HG02763 (cell line): Measurements from ENCODE around the gene LZTS2.

Source experiments
- ATAC-seq: cut with Tn5 transposase; IDR thresholded peaks from one replicate; pipeline ENCODE4 v1.9.1; 2021; ENCODE audit warnings: mild to moderate bottlenecking, moderate library complexity; ENCODE audit not compliant: unreplicated experiment

Gene LZTS2

DNA sequence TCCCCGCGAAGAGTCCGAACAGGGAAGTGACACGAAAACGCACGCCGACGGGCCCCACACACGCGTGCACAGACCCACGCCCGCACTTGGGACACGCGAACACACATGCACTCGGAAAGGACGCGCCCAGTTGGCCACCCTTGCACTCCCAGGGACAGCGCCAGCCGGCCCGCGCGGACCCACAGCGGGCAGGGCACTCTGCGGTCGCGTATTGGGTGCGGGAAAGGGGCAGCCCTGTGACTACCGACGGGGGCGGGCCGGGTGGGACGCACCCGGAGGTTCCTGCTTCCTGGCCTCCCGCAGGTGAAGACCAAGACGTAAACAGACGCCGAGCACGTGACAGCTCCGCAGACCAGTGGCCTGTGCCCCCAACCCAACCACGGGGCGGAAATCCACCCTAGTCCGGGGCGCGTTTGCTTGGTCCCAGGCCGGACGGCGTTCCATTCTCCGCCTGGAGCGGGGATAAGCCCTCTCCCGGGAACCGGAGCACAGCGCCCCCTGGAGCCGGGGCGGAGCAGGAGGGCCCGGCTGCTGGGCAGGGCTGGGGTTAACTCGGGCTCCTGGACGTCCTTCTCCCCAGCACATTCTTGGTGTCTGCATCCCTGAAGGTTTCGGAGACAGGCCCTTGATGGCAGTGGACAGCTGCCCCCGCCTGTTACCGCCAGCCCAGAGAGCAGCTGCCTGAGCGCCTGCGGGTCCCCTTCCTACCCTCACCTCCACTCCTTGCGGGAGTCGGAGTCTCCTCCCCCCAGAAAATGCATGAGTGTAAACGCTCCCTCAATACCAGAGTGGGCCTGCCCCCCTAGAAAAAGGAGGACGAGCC, 2.0 kb upstream of the LZTS2 start:
- peak; percentile 33 for ATAC-seq

DNA sequence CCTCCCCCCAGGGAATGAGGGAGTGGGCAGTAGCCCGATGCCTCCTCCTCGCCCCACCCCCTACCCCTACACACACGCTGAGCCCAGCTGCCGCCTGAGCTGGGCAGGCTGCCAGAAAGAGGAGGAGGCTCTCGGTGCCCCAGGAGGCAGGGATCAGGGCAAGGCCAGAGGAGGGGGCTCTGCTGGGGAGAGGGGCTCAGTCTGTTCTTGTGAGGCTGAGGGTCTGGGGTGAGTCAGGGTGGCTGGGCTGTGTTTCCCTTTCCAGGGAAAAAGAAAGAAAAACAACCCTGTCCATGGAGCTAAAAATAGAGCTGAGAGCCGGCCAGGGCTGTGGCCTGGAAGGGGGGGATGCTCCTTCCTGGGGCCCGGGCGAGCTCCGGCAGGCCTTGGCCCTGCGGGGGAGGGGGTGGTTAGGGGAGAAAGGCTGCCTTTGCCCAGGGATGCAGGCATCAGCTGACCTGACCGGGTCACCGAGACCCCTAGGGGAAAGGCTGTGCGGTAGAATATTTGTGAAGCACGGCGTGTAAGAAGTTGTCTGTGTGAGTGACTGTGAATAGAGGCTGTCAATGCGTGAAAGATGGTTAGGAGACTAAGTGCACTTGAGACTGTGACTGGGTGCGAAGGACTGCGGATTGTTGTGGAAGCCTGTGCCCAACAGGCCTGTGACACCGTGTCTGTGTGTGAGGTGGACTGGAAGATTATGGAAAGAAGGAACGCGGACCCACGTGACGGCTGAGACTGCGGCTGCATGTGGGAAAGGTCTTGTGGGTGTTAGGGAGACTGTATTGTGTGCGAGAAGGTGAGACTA, 1.2 kb upstream of the LZTS2 start:
- peak; percentile 31 for ATAC-seq

DNA sequence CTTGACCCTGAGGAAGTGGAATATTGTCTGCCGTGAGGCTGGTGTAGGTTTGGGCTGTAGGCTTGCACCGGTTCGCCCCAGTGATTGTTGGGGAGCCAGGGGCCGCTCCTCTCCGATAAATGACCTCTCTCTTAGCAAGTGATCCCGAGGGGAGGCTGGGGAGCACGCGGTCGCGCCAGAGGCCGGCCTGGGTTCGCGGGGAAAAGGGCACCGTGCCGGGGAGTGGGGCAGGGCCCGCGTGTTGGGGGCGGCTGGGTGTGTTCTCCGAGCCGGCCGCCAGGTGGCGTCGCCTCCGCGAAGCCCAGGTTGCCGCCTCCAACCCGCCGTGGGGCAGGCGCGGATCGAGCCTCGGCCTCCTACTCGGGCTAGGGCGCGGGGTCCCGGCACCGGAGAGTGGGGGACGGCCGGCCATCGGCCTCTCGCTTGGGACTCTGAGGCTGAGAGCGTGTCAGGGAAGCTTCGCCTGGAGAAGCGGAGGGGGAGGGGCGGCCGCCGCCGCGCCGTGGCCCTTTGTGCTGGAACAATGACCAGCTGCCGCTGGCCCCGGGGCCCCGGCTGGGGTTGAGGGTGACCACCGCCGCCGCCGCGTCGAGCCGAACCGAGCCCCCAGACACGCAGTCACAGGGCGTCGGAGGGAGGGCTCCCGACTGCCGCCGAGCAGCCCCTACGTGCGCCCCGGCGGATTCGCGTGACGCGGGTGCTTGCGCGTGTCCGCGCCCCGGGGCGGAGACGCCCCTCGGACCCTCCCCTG, 442 bp upstream of the LZTS2 start:
- ATAC-seq = peak; percentile 38

DNA sequence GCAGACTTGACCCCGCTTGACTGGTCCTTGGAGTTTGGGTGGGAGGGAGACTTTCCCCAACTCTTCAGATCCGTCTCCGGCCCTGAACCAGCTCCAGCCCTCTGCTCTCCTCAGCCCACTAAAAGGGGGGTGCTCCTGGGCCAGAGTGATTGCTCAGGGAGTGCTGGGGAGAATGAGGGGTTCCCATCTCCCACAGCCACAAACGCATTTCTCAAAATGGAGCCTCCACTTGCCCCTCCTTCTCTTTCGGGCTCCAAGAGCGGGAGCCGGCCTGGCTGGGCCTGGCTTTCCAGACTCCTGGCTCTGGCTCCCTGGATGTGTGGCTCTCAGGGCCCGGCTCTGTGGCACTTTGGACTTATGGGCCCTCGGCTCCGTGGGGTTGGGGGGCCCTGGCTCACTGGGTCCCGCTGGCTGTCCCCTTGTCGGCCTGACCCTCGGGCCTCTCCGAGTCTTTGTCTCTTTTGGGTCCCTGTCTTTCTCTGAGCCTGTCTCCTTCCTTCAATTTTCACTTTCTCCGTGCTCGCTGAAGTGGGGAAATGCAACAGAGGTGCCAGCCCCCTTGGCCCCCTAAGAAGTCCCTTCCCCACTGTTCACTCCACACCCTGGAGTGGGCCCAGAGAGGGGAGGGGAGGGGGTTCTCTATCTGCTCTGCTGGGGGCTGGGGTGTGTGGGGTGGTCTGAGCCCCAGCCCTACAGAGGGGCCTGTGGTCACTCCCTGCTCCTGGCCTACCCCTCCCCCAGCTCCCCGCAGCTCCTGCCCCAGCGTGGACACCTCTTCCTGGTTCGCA, 713 bp downstream of the LZTS2 start:
- ATAC-seq = no peak

DNA sequence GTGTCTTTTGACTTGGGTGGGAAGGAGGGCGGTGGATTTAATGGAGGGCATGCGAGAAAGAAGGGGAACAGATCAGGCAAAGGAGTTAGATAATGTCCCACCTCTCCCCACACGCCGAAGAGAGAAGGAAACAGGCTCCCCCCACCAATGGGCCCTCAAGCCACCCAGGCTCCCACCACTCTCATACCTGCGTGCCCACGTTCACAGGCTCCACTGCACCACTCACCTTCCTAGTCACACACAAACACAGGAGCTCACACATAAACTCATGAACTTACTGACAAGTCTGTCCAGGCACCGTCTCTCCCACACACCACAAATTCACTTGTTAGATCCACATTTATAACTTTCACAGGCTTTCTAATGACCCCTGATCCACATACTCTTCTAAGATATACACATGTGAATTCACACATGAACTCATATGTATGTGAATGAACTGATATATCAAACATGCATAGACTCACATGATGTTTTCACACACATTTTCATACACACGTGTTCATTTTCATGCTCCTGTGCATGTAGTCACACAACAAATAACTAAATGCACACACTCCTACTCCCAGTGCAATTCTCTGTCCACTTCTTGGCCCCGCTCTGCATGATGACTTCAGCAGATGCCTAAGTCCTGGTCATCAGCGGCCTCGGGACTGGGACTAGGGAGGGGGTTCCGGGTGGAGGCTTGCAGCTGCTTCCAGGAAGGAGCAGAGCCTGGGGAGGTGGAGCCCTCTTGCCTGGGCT, 1.5 kb downstream of the LZTS2 start:
- no peak for ATAC-seq

DNA sequence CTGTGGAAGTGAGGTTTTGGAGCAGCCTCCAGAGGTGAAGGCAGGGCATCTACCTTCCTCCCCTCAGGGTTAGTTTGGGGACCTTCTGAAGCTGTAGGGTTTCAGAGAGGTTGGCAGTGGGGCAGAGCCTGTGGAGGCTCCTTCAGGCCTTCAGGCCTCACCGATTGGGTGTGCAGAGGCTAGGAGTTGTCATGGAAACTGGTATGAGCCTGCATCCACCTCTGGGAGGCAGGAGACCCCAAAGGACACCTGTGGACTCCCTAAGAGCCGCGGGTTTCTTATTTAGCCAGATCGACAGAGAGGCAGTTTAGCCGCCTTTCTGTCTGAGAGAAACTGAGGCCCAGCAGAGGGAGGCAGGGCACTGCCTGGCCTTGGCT, 2.0 kb downstream of the LZTS2 start:
- ATAC-seq = no peak

DNA sequence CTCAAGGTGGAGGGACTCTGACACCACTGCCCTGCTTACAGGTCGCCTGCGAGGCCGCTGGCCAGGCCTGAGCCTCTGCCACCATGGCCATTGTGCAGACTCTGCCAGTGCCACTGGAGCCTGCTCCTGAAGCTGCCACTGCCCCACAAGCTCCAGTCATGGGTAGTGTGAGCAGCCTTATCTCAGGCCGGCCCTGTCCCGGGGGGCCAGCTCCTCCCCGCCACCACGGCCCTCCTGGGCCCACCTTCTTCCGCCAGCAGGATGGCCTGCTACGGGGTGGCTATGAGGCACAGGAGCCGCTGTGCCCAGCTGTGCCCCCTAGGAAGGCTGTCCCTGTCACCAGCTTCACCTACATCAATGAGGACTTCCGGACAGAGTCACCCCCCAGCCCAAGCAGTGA, 2.8 kb downstream of the LZTS2 start:
- ATAC-seq = no peak

DNA sequence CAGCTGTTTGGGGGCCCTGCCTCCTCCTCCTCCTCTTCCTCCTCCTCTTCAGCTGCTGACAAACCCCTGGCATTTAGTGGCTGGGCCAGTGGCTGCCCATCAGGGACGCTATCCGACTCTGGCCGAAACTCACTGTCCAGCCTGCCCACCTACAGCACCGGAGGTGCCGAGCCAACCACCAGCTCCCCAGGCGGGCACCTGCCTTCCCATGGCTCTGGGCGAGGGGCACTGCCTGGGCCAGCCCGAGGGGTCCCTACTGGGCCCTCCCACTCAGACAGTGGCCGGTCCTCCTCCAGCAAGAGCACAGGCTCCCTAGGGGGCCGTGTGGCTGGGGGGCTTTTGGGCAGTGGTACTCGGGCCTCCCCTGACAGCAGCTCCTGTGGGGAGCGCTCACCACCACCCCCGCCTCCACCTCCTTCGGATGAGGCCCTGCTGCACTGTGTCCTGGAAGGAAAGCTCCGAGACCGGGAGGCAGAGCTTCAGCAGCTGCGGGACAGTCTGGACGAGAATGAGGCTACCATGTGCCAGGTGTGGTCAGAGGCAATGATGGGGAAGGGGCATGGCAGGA, 4.1 kb downstream of the LZTS2 start:
- no peak for ATAC-seq

DNA sequence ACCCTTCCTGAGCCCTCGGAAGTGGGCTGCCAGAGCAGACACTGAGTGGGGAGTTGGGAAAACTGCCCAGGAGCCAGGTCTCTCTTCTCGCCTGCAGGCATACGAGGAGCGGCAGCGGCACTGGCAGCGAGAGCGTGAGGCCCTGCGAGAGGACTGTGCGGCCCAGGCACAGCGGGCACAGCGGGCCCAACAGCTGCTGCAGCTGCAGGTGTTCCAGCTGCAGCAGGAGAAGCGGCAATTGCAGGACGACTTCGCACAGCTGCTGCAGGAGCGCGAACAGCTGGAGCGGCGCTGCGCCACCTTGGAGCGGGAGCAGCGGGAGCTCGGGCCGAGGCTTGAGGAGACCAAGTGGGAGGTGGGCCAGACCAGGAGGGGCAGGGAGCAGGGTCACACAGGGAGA, 5.8 kb downstream of the LZTS2 start:
- no peak for ATAC-seq

DNA sequence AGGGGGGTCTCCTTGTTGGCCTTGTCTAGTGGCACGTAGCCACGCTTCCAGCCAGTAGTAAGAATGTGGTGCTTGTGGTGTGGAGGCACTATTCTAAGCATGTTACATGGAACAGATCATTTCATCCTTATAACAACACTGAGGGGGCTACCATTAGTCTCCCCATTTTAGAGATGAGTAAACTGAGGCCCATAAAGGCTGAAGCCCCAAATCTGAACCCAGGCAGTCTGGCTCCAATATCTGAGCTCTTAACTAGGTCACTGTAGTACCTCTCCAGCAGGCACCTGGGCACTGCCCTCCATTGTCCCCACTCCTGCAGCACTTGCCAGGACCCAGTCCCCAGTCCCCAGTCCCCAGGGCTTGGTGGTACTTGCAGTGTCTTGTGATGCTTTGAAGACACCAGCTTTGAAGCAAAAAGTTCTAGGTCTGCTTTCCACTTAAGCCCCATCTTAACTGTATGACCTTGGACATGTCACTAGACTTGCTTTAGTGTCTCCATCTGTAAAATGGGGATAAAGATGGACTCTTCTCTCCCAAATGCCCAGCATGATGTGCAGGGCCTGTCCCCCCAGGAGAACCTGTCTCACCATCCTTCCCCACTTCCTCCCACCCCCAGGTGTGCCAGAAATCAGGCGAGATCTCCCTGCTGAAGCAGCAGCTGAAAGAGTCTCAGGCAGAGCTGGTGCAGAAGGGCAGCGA, 6.4 kb downstream of the LZTS2 start:
- no peak for ATAC-seq

DNA sequence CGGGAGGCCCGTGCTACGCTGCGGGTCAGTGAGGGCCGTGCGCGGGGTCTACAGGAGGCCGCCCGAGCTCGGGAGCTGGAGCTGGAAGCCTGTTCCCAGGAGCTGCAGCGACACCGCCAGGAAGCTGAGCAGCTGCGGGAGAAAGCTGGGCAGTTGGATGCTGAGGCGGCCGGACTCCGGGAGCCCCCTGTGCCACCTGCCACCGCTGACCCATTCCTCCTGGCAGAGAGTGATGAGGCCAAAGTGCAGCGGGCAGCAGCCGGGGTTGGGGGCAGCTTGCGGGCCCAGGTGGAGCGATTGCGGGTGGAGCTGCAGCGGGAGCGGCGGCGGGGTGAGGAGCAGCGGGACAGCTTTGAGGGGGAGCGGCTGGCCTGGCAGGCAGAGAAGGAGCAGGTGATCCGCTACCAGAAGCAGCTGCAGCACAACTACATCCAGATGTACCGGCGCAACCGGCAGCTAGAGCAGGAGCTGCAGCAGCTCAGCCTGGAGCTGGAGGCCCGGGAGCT, 7.0 kb downstream of the LZTS2 start:
- no peak for ATAC-seq

DNA sequence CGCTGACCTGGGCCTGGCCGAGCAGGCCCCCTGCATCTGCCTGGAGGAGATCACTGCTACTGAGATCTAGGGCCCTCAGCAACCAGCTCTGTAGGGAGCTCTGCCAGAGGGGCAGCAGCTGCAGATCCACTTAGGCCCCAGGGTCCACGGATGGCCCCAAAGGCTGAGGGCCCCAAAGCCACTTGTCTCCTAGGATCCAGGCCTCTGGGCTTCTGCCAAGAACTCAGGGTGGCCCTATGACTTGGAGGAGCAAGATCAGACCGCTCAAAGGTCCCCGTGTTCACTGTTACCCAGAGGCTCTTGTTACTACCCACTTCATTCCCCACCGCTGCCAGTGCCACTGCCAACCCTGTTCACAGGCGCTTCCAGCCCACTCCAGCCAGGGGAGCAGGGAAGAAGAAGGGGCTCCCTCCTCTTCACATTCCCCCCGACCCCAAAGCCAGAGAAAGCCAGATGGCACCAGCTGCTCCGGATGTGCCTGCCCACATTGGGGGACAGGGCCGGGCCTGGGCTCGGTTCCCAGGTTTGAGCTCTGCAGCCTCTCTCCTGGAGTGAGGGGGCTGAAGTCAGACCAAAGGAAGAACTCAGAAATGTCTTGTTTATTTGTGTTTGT, 7.6 kb downstream of the LZTS2 start:
- no peak for ATAC-seq

DNA sequence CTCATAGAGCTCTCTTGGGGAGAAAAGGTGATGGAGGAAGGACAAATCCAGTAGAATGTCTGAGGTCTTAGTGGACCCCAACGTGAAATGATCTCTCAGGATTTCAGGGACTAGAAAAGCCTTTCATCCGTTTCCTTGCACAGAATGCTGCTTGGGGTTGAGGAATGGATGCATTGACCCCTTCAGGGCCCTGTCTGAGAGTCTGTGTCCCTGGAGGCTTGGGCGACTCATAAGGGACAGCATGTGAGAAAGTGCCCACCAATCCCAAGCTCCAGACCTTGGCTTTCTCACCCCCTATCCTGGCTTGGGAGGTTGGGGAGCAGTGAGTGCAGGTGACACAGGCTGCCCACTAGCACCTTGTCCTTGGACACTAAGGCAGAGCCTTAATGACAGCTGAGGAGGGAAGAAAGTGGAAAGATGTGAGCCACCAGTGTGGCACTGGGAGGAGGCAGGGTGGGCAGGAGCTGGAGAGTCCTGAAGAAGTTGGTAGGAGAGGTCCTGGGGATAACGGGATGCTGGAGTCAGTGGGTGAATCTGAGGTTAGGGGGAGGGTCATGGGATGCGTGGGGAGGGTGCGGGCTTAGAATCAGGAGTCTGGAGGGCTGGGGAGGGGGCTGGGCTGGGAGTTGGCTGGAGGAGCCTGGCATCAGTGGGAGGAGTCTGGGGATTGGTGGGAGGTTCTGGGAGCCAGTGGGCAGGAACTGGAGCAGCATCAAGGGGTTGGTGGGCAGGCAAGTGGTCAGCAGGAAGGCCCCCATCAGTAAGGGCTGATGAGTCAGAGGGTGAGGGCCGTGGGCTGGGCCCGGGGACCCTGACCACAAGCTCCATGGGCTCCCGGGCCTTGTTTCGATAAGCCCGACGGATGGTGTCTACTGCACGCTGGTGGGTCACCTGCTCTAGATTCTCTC, 8.6 kb downstream of the LZTS2 start:
- ATAC-seq = no peak

DNA sequence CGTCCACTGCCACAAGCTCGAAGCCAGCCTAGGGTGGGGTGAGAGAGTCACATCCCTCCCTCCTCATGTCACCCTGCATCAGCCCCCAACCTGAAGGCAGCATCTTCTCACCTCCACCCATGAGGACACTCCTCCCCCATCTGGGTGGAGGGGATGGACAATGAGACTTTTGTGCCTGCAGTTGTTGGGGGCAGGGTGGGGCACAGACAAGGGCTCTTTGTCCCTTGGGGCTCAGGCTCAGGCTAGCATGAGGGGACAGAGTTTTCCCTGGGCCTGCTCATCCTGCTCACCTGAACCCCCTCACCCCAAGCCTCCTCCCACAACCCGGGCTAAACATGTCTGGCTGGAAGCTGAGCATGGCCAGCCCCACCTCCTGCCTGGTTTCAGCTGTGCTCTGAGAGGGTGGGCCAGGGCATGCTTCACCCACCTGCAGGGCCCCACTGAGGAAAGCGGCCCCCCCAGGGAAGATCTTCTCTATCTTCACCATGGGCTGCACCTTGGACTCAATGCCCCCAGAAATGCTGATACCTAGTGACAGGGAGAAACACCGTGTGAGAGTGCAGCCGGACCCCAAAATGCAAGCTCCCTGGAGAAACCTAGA, 9.3 kb downstream of the LZTS2 start:
- ATAC-seq = no peak

DNA sequence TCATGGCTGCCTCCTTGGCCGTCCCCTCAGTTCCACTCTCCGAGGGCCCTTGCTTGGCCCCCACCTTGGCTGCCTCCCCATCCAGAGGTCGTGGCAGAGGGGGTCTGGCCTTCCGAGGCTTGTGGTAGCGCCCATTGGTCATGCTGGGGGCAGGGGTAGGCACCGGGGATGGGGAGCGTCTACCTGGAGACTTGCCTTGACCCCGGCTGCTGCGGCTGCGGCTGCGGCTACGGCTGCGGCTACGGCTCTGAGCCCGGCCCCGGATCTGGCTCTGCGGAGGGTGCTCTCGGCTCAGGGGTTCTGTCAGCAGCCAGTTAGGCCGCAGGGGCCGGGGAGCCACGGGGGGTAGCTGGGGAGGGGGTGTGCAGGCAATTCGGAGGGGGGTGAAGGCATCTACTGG, 10.7 kb downstream of the LZTS2 start:
- ATAC-seq = no peak

DNA sequence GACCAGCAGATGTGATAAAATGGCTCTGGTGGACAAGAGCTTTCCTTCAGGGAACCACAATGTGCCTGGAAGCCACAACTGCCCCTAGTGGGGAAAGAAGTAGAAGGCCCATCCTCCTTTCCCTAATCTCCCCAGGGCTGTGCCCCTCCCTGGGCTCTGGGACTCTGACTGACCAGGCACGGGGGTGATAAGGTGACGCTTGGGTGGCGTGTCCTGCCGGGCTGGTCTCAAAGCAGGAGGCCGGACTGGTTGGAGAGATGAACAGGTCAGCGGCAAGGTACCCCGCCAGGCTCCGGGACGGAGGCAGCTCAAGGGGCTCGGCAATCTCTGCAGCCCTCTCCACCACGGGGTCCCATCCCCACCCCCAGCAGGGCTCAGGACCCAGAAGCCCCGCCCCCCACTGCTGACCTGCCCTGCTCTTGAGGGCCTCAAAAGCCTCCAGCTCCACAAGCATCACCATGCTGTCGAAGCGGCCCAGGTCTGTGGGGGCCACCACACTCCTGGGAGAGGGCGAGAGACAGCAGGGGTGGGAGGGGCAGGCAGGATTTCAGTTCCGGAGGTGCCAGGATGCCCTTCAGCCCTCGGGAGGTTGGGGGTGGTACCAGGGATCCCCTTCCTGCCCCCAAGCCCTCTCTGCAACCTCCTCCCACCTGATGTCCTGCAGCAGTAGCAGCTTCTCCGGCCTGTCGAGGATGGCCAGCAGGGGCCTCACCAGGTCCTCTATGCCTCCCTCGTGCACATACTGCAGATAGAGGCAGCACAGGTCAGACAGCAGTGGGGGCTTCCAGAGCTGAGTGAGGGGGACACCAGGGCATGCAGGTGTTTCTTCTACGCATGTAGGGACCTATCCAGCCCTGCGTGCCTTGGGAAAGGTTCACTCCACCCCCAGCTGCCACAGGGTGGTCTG, 12.2 kb downstream of the LZTS2 start:
- no peak for ATAC-seq
